GM23338 (cell line): ENCODE measurements around the gene GOSR2.

Source experiments
- CREB1 ChIP-seq: fragments of 250-450 bp; sonication (Bioruptor Pico); IDR thresholded peaks from 2 replicates; pipeline ENCODE4 v1.5.0; 2020; ENCODE audit warnings: low read depth, mild to moderate bottlenecking, moderate library complexity
- CTCF ChIP-seq, 2 experiments: fragments of 200-600 bp in 1 of 2; sonication (generic) in 1 of 2; conservative IDR thresholded peaks; 2 replicates each; pipeline versions ENCODE4 v1.5.1 to v1.6.1; 2016 to 2017; ENCODE audit warnings: antibody characterized with exemption in 2 of 2, low read depth in 2 of 2, mild to moderate bottlenecking in 2 of 2, moderate library complexity in 1 of 2
- EZH2 ChIP-seq: fragments of 200-600 bp; sonication (generic); IDR thresholded peaks from one replicate; pipeline ENCODE4 v1.8.0; 2017; ENCODE audit warnings: antibody characterized with exemption, mild to moderate bottlenecking, low read depth; ENCODE audit not compliant: unreplicated experiment
- EZH2phosphoT487 ChIP-seq: fragments of 200-600 bp; sonication (generic); IDR thresholded peaks from one replicate; pipeline ENCODE4 v1.8.1; 2018; ENCODE audit warnings: antibody characterized with exemption; ENCODE audit not compliant: unreplicated experiment
- JUNB ChIP-seq: IDR thresholded peaks from one replicate; pipeline ENCODE4 v1.6.1; 2016; ENCODE audit warnings: antibody characterized with exemption; ENCODE audit not compliant: unreplicated experiment
- NANOG ChIP-seq: IDR thresholded peaks from 2 replicates; pipeline ENCODE4 v1.6.1; 2016; ENCODE audit warnings: antibody characterized with exemption, borderline replicate concordance
- POLR2AphosphoS5 ChIP-seq: IDR thresholded peaks from 2 replicates; pipeline ENCODE4 v1.6.1; 2016; ENCODE audit warnings: antibody characterized with exemption, low read depth
- STAT1 ChIP-seq: IDR thresholded peaks from one replicate; pipeline ENCODE4 v1.6.1; 2016; ENCODE audit warnings: antibody characterized with exemption; ENCODE audit not compliant: unreplicated experiment
- ZNF114 ChIP-seq: fragments of 250-450 bp; sonication (Bioruptor Pico); IDR thresholded peaks from 2 replicates; pipeline ENCODE4 v1.5.0; 2020; ENCODE audit warnings: mild to moderate bottlenecking, moderate library complexity
- ZNF331 ChIP-seq: fragments of 250-450 bp; sonication (Bioruptor Pico); IDR thresholded peaks from 2 replicates; pipeline ENCODE4 v1.5.0; 2020; ENCODE audit warnings: low read depth, mild to moderate bottlenecking, moderate library complexity
- TF ChIP-seq, protein P1 (sequence below): IDR thresholded peaks from one replicate; pipeline ENCODE4 v1.6.1; 2018; ENCODE audit warnings: antibody characterized with exemption; ENCODE audit not compliant: unreplicated experiment
- TF ChIP-seq, protein P2 (sequence below): IDR thresholded peaks from 2 replicates; pipeline ENCODE4 v1.6.1; 2016; ENCODE audit warnings: antibody characterized with exemption

DNA sequence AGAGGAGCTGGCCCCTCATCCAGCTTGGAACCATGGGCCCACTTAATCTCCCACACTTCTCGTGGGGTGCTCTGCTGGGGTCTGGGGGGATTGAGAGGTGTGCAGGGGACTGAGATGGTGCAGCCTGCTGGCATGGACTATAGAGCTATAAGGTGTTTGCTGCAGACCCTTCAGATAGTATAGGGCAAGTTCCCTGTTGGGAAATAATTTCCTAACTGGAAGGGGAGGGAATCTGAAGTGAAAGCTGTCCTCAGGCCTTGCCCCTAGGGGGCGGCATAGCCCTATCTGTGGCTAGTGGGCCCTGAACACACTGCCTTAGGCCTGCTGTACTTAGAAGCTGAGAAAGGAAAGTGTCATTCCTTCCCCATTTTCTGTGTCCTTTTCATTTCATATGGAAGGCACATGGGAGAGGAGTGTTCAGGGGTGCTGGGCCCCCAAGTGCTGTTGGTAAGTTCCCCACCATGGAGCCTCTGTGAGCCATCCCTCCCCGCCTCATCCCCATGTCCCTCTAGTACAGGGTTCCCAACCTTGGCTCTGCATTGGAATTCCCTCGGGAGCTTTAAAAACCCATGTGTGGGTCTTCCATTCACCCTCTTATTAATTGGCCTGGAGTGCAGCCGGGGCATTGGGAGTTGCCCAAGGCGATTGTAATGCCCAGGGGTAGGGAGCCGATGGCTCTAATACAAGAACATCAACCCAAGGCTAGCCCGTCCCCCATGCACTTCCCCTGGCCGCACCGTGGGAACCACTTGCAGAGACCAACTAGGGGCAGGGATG, 19.7 kb downstream of the GOSR2 start:
- peak; percentile 91 to 96 for TF ChIP-seq CTCF (conservative IDR thresholded peaks at IDR 0.05; ENCODE audit: low read depth in 2 of 2)
- TF ChIP-seq POLR2AphosphoS5 = no peak
- TF ChIP-seq EZH2phosphoT487 = no peak
- TF ChIP-seq ZNF331 (CRISPR knock-in tag) = no peak
- no peak for TF ChIP-seq EZH2
- TF ChIP-seq, protein P1, sequence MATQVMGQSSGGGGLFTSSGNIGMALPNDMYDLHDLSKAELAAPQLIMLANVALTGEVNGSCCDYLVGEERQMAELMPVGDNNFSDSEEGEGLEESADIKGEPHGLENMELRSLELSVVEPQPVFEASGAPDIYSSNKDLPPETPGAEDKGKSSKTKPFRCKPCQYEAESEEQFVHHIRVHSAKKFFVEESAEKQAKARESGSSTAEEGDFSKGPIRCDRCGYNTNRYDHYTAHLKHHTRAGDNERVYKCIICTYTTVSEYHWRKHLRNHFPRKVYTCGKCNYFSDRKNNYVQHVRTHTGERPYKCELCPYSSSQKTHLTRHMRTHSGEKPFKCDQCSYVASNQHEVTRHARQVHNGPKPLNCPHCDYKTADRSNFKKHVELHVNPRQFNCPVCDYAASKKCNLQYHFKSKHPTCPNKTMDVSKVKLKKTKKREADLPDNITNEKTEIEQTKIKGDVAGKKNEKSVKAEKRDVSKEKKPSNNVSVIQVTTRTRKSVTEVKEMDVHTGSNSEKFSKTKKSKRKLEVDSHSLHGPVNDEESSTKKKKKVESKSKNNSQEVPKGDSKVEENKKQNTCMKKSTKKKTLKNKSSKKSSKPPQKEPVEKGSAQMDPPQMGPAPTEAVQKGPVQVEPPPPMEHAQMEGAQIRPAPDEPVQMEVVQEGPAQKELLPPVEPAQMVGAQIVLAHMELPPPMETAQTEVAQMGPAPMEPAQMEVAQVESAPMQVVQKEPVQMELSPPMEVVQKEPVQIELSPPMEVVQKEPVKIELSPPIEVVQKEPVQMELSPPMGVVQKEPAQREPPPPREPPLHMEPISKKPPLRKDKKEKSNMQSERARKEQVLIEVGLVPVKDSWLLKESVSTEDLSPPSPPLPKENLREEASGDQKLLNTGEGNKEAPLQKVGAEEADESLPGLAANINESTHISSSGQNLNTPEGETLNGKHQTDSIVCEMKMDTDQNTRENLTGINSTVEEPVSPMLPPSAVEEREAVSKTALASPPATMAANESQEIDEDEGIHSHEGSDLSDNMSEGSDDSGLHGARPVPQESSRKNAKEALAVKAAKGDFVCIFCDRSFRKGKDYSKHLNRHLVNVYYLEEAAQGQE = no peak
- no peak for TF ChIP-seq JUNB
- no peak for TF ChIP-seq CREB1 (CRISPR knock-in tag)
- no peak for TF ChIP-seq ZNF114 (CRISPR knock-in tag)
- TF ChIP-seq, protein P2, sequence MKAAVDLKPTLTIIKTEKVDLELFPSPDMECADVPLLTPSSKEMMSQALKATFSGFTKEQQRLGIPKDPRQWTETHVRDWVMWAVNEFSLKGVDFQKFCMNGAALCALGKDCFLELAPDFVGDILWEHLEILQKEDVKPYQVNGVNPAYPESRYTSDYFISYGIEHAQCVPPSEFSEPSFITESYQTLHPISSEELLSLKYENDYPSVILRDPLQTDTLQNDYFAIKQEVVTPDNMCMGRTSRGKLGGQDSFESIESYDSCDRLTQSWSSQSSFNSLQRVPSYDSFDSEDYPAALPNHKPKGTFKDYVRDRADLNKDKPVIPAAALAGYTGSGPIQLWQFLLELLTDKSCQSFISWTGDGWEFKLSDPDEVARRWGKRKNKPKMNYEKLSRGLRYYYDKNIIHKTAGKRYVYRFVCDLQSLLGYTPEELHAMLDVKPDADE = no peak
- no peak for TF ChIP-seq NANOG
- no peak for TF ChIP-seq STAT1
